GM21717 (cell line): ENCODE measurements around the gene MYRIP.

Experiments used
- ATAC-seq: cut with Tn5 transposase; IDR thresholded peaks from one replicate; pipeline ENCODE4 v1.9.1; 2021; ENCODE audit warnings: mild to moderate bottlenecking, moderate library complexity; ENCODE audit not compliant: unreplicated experiment

The MYRIP gene

GRCh38 chr3:39965461-39965860 is 156.1 kb downstream of the MYRIP start:
- no peak for ATAC-seq

GRCh38 chr3:39965997-39966396 is 156.6 kb downstream of the MYRIP start:
- ATAC-seq = no peak

GRCh38 chr3:39970982-39971381 is 161.6 kb downstream of the MYRIP start:
- no peak for ATAC-seq

GRCh38 chr3:39971559-39972031 is 162.2 kb downstream of the MYRIP start:
- no peak for ATAC-seq

GRCh38 chr3:39972508-39972907 is 163.1 kb downstream of the MYRIP start:
- no peak for ATAC-seq

GRCh38 chr3:39977058-39977794 is 167.8 kb downstream of the MYRIP start:
- ATAC-seq = no peak

GRCh38 chr3:39978308-39978707 is 168.9 kb downstream of the MYRIP start:
- ATAC-seq = no peak

- no peak for ATAC-seq
These were observed 170.6 kb downstream of the MYRIP start for GRCh38 chr3:39980058-39980457.

- ATAC-seq = no peak
These were observed 171.4 kb downstream of the MYRIP start for GRCh38 chr3:39980781-39981180.

GRCh38 chr3:39981547-39982184 is 172.3 kb downstream of the MYRIP start:
- ATAC-seq = no peak

GRCh38 chr3:39982665-39983357 is 173.4 kb downstream of the MYRIP start:
- no peak for ATAC-seq

- no peak for ATAC-seq
These were observed 180.3 kb downstream of the MYRIP start for GRCh38 chr3:39989746-39990145.

GRCh38 chr3:39990532-39990931 is 181.1 kb downstream of the MYRIP start:
- ATAC-seq = no peak

GRCh38 chr3:40008796-40009195 is 199.4 kb downstream of the MYRIP start:
- ATAC-seq = no peak

- no peak for ATAC-seq
These were observed 200.6 kb downstream of the MYRIP start for GRCh38 chr3:40009991-40010390.

GRCh38 chr3:40012381-40012780 is 203.0 kb downstream of the MYRIP start:
- no peak for ATAC-seq

GRCh38 chr3:40016391-40016790 is 207.0 kb downstream of the MYRIP start:
- no peak for ATAC-seq

GRCh38 chr3:40018369-40018768 is 209.0 kb downstream of the MYRIP start:
- ATAC-seq = no peak

GRCh38 chr3:40019376-40019775 is 210.0 kb downstream of the MYRIP start:
- ATAC-seq = no peak

- no peak for ATAC-seq
These were observed 211.3 kb downstream of the MYRIP start for GRCh38 chr3:40020689-40021088.

GRCh38 chr3:40021338-40021737 is 211.9 kb downstream of the MYRIP start:
- no peak for ATAC-seq

- no peak for ATAC-seq
These were observed 213.0 kb downstream of the MYRIP start for GRCh38 chr3:40022297-40022827.
